K562 (cell line): ENCODE data around the gene TEAD3. TPM values are rescaled to one million over a fixed set of nuclear protein-coding genes. Genes with fewer than 3 reads are reported as not detected.
A peak's percentile ranks its signal among the peaks of the same experiment; 100 is the strongest.

Experiments used
- ATAC-seq: fragments of 200-7000 bp; cut with Tn5 transposase; 3 replicates; pipeline ENCODE4 v1.9.1; 2020; ENCODE audit warnings: moderate library complexity
- BruUV-seq: library from RNA; stranded (reverse); fragments of 400-500 nt; replicated peaks from 2 replicates; lab custom pipeline; 2021; lab: Mats Ljungman, UMichigan
- CTCF ChIA-PET: fragments of 300-600 bp; formaldehyde crosslinking; extraction: SDS; loops from one replicate; lab custom pipeline; 2021; ENCODE audit warnings: low intra/inter-chr PET ratio; lab: Yijun Ruan, JAX
- POLR2A ChIA-PET: fragments of 300-600, 350-650 bp; sonication (Branson Sonifier 250); formaldehyde crosslinking; extraction: SDS; loops from one replicate; lab custom pipeline; 2021; ENCODE audit warnings: antibody characterized with exemption, inconsistent platforms; lab: Yijun Ruan, JAX
- DNase-seq, 4 experiments: peaks; one replicate each; pipeline versions ENCODE4 v3.0.0 to v3.0.0-alpha.2; 2011 to 2018; ENCODE audit warnings: low spot score in 3 of 4, mixed read lengths in 3 of 4; ENCODE audit errors: extremely low read depth in 1 of 4
- FAIRE-seq: peaks from 2 replicates; lab custom pipeline; 2011; peaks lifted over from hg19 to GRCh38; lab: Jason Lieb, UNC
- H2AFZ ChIP-seq: 2 replicates; pipeline ENCODE4 v1.6.0; 2011; ENCODE audit warnings: low read depth, low read length, control low read depth, inconsistent platforms
- H3K27ac ChIP-seq: fragments of 200-600 bp; 3 replicates; pipeline ENCODE4 v1.8.0; 2011; ENCODE audit warnings: low read depth, mild to moderate bottlenecking, control low read depth, inconsistent platforms, low read length, moderate library complexity, mixed read lengths; ENCODE audit errors: extremely low read depth
- H3K27me3 ChIP-seq, 2 experiments: fragments of 300-600 bp in 1 of 2; 2 replicates in 1 of 2; 3 replicates in 1 of 2; pipeline versions ENCODE4 v1.6.0 to v1.8.0; 2011; ENCODE audit warnings: inconsistent platforms in 2 of 2, low read length in 2 of 2, mild to moderate bottlenecking in 1 of 2, mixed read lengths in 1 of 2, moderate library complexity in 1 of 2; ENCODE audit not compliant: control insufficient read depth in 2 of 2, insufficient read depth in 2 of 2
- H3K36me3 ChIP-seq: fragments of 300-600 bp; 3 replicates; pipeline ENCODE4 v1.8.0; 2011; ENCODE audit warnings: mild to moderate bottlenecking, low read length, inconsistent platforms; ENCODE audit not compliant: control insufficient read depth, insufficient read depth
- H3K4me1 ChIP-seq, 2 experiments: fragments of 200-600 bp in 1 of 2; replicated peaks in 1 of 2; 2 replicates in 1 of 2; 3 replicates in 1 of 2; pipeline versions ENCODE4 v1.5.1 to v1.8.0; 2011; ENCODE audit warnings: inconsistent platforms in 2 of 2, low read length in 2 of 2, mild to moderate bottlenecking in 1 of 2, mixed read lengths in 1 of 2, moderate library complexity in 1 of 2; ENCODE audit not compliant: control insufficient read depth in 2 of 2, insufficient read depth in 2 of 2
- H3K4me2 ChIP-seq: 2 replicates; pipeline ENCODE4 v1.6.1; 2011; ENCODE audit warnings: low read length, control low read depth, inconsistent platforms, mixed read lengths; ENCODE audit not compliant: insufficient read depth
- H3K4me3 ChIP-seq: fragments of 200-600 bp; sonication (generic), shearing (Covaris generic); 2 replicates; pipeline ENCODE4 v1.5.1; 2016; ENCODE audit warnings: control low read depth, inconsistent platforms
- H3K79me2 ChIP-seq: fragments of 200-600 bp; 3 replicates; pipeline ENCODE4 v1.8.0; 2011; ENCODE audit warnings: low read length, inconsistent platforms; ENCODE audit not compliant: control insufficient read depth, insufficient read depth
- H3K9ac ChIP-seq, 2 experiments: 2 replicates each; pipeline versions ENCODE4 v1.6.0 to v1.6.1; 2011; ENCODE audit warnings: low read depth in 2 of 2, low read length in 2 of 2, control low read depth in 1 of 2, inconsistent platforms in 1 of 2, mild to moderate bottlenecking in 1 of 2, mixed read lengths in 1 of 2; ENCODE audit not compliant: insufficient read depth in 1 of 2
- H3K9me1 ChIP-seq: one replicate; pipeline ENCODE4 v1.6.0; 2011; ENCODE audit warnings: inconsistent platforms, mild to moderate bottlenecking, low read length, moderate library complexity; ENCODE audit not compliant: control insufficient read depth, insufficient read depth
- H3K9me3 ChIP-seq: replicated peaks from 2 replicates; pipeline ENCODE4 v1.5.1; 2011; ENCODE audit warnings: low read depth, low read length, inconsistent platforms; ENCODE audit not compliant: control insufficient read depth, insufficient read depth
- H4K20me1 ChIP-seq: replicated peaks from 2 replicates; pipeline ENCODE4 v1.6.1; 2011; ENCODE audit warnings: low read length, inconsistent platforms, mixed read lengths; ENCODE audit not compliant: control insufficient read depth, insufficient read depth
- BCOR ChIP-seq: fragments of 450-650 bp; IDR thresholded peaks from 2 replicates; pipeline ENCODE4 v1.6.1; 2016
- KDM1A ChIP-seq, 2 experiments: fragments of 450-650 bp; IDR thresholded peaks; 2 replicates each; pipeline ENCODE4 v1.6.1; 2016; ENCODE audit warnings: mild to moderate bottlenecking in 2 of 2
- LCOR ChIP-seq: sonication (generic); formaldehyde crosslinking; IDR thresholded peaks from 2 replicates; pipeline ENCODE4 v1.8.0; 2022; ENCODE audit warnings: mild to moderate bottlenecking, missing genetic modification reagents
- MEF2A ChIP-seq: IDR thresholded peaks from 2 replicates; pipeline ENCODE4 v1.6.1; 2011; ENCODE audit warnings: low read depth, mild to moderate bottlenecking, low read length, moderate library complexity; ENCODE audit not compliant: control insufficient read depth
- RBM25 ChIP-seq: fragments of 200-400 bp; formaldehyde crosslinking; IDR thresholded peaks from 2 replicates; pipeline ENCODE4 v1.6.1; 2018; ENCODE audit warnings: low read length, low read depth, moderate library complexity; ENCODE audit not compliant: severe bottlenecking
- SMARCA4 ChIP-seq: fragments of 450-650 bp; IDR thresholded peaks from 2 replicates; pipeline ENCODE4 v1.6.1; 2016
- SMARCA5 ChIP-seq: fragments of 450-650 bp; IDR thresholded peaks from 2 replicates; pipeline ENCODE4 v1.6.1; 2016
- TCF3 ChIP-seq: sonication (generic); formaldehyde crosslinking; IDR thresholded peaks from 2 replicates; pipeline ENCODE4 v1.4.0; 2020; ENCODE audit warnings: mild to moderate bottlenecking, missing genetic modification reagents
- TFAP4 ChIP-seq: sonication (generic); formaldehyde crosslinking; IDR thresholded peaks from 2 replicates; pipeline ENCODE4 v1.8.0; 2022; ENCODE audit warnings: missing genetic modification reagents, mild to moderate bottlenecking, moderate library complexity, borderline replicate concordance
- ZNF263 ChIP-seq: sonication (generic); formaldehyde crosslinking; IDR thresholded peaks from 2 replicates; pipeline ENCODE4 v1.8.0; 2022; ENCODE audit warnings: mild to moderate bottlenecking, missing genetic modification reagents, borderline replicate concordance
- WGBS: fragments of 100-300 bp; shearing (Covaris generic); methylation state at CpG from one replicate; pipeline ENCODE4 v1.1.6; 2016; ENCODE audit warnings: low coverage, mixed read lengths; ENCODE audit not compliant: insufficient coverage; ENCODE audit errors: missing lambda C conversion rate; 5-methylcytosine and 5-hydroxymethylcytosine counted together
- in situ Hi-C: fragments of 300-500 bp; cut with MboI; formaldehyde crosslinking; loops from 4 replicates; pipeline ENCODE4 v1.15.0; 2018; ENCODE audit warnings: inconsistent platforms, mixed read lengths
- intact Hi-C: fragments of 100-400 bp; cut with micrococcal nuclease; formaldehyde crosslinking; loops from 2 replicates; pipeline ENCODE4 v1.14.2; 2022
- polyA plus RNA-seq, 8 experiments: library from polyadenylated mRNA; depleted of rRNA in 4 of 8; stranded (reverse) in 5 of 8; unstranded in 3 of 8; fragments of >200 nt; fragmentation: Nextera tagmentation in 2 of 8; fragmentation: Illumina TruSeq in 1 of 8; extraction: Ambion mirVana in 2 of 8; extraction: Trizol in 1 of 8; gene quantifications; 2 replicates each; pipeline versions ENCODE4 v1.2.1 to v1.2.3, GENCODE V29; 2011 to 2014; ENCODE audit warnings: inconsistent platforms in 1 of 8, missing spikeins in 1 of 8
- total RNA-seq, 7 experiments: library from RNA; depleted of rRNA in 6 of 7; stranded (reverse); fragments of >200 nt in 6 of 7; fragmentation: Illumina TruSeq in 2 of 7; extraction: Trizol in 2 of 7; gene quantifications; 2 replicates each; pipeline versions ENCODE4 v1.2.1 to v1.2.3, GENCODE V29; 2011 to 2021; ENCODE audit warnings: low replicate concordance in 1 of 7
- TF ChIP-seq, protein P1 (sequence below), 2 experiments: fragments of 450-650 bp in 1 of 2; sonication (generic) in 1 of 2; formaldehyde crosslinking in 1 of 2; IDR thresholded peaks in 1 of 2; conservative IDR thresholded peaks in 1 of 2; 2 replicates each; pipeline versions ENCODE4 v1.6.1 to v1.8.1; 2016 to 2023; ENCODE audit warnings: mild to moderate bottlenecking in 2 of 2, moderate library complexity in 2 of 2, inconsistent platforms in 1 of 2, missing genetic modification reagents in 1 of 2

Gene TEAD3
- total and polyA plus RNA-seq, 9 of the 15 experiments (the other 6 are each of a cell fraction or from before 2014, with no cell fraction given) = 0.63 to 13.2 (median 3.3) TPM

GRCh38 chr6:35501784-35502183 lies 4.9 kb upstream of the TEAD3 start:
- Histone ChIP-seq H3K4me1 (peaks cover 22 to 34% of the 10 kb centered on the region in 2 experiments; a peak in 4 of 5 replicates), H3K4me3 (no peak overlapping the region), H3K36me3 (no peaks in the 10 kb centered on the region), H3K9me1 (no peaks in the 10 kb centered on the region), H3K79me2 (peaks cover 14% of the 10 kb centered on the region), H3K27me3 (peaks cover 21 to 27% of the 10 kb centered on the region in 2 experiments; a peak in 4 of 5 replicates), H3K4me2 (no peak overlapping the region), H3K27ac (no peak overlapping the region), H2AFZ (no peak overlapping the region), H3K9me3 (no peaks in the 10 kb centered on the region), H4K20me1 (no peaks in the 10 kb centered on the region), H3K9ac (no peak overlapping the region)
- POLR2A ChIA-PET = interaction anchor here (1.5 kb wide), 1 partner anchor 13 kb away, joined by 6 read pairs; no protein-coding TSS in a partner anchor
- WGBS = 60% methylated on average over 2 of the region's 2 CpGs
- in situ Hi-C loops = no loop called here
- ATAC-seq (no peak), DNase-seq (no peak), FAIRE-seq (no peak)
- intact Hi-C loops = no loop called here
- no TSS peak for BruUV-seq
- TF ChIP-seq TCF3 (CRISPR knock-in tag) = no peak
- 0 out of 2 replicates have a peak, but pooled peaks have one; percentile 20 for TF ChIP-seq SMARCA5
- TF ChIP-seq RBM25 = peak; percentile 70
- 0 out of 4 replicates have a peak, but pooled peaks of 1 of the 2 experiments have one; percentile 48 for TF ChIP-seq KDM1A (IDR thresholded peaks at IDR 0.05)
- peak; percentile 92 for TF ChIP-seq BCOR
- CTCF ChIA-PET = no interaction called here

GRCh38 chr6:35500782-35501181 lies 3.9 kb upstream of the TEAD3 start:
- H3K9ac ChIP-seq = peak overlapping the region in 1 of 2 experiments; percentile 37; a peak in 1 of 4 replicates
- CTCF ChIA-PET = no interaction called here
- H3K4me3 ChIP-seq = no peak overlapping the region
- POLR2A ChIA-PET = interaction anchor here (0.7 to 1.1 kb wide), 3 partner anchors 16 to 258 kb away, joined by 3 to 4 read pairs (median 3); no protein-coding TSS in a partner anchor
- peaks cover 24 to 35% of the 10 kb centered on the region in 2 experiments; a peak in 4 of 5 replicates for H3K4me1 ChIP-seq
- no peak overlapping the region for H3K27ac ChIP-seq
- H3K4me2 ChIP-seq = no peak overlapping the region
- in situ Hi-C loops (no loop called here), intact Hi-C loops (no loop called here)
- H3K36me3 ChIP-seq = no peaks in the 10 kb centered on the region
- no TSS peak for BruUV-seq
- peaks cover 20% of the 10 kb centered on the region for H3K79me2 ChIP-seq
- H3K9me1 ChIP-seq = no peaks in the 10 kb centered on the region
- no peaks in the 10 kb centered on the region; the same call in 1 of the 2 replicates for H4K20me1 ChIP-seq
- H3K9me3 ChIP-seq = no peaks in the 10 kb centered on the region
- DNase-seq = peak in 1 of 4 experiments; percentile 54
- peaks cover 12 to 17% of the 10 kb centered on the region in 2 experiments; a peak in 4 of 5 replicates for H3K27me3 ChIP-seq
- 15% methylated on average over 6 of the region's 6 CpGs for WGBS
- no peak overlapping the region for H2AFZ ChIP-seq
- ATAC-seq = no peak
- FAIRE-seq = peak; percentile 29
- peak; percentile 54; the same call in 1 of the 2 replicates for TF ChIP-seq SMARCA4
- TF ChIP-seq, protein P1, sequence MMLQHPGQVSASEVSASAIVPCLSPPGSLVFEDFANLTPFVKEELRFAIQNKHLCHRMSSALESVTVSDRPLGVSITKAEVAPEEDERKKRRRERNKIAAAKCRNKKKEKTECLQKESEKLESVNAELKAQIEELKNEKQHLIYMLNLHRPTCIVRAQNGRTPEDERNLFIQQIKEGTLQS (IDR thresholded peaks at IDR 0.05) = peak; percentile 86
- TF ChIP-seq, protein P1 (CRISPR knock-in tag; conservative IDR thresholded peaks at IDR 0.05) = no peak
- no peak for TF ChIP-seq ZNF263 (CRISPR knock-in tag)
- peak; percentile 91 for TF ChIP-seq TFAP4
- peak; percentile 40; the same call in 1 of the 2 replicates for TF ChIP-seq MEF2A
- TF ChIP-seq LCOR (CRISPR knock-in tag) = no peak
